ENCODE data around the gene GRIA1. TPM values are rescaled to one million over a fixed set of nuclear protein-coding genes. Genes with fewer than 3 reads are reported as not detected.

GRIA1 gene
- total and polyA plus RNA-seq, 2 donors (not counting 1 experiment from before 2014, with no cell fraction given) = not detected

DNA sequence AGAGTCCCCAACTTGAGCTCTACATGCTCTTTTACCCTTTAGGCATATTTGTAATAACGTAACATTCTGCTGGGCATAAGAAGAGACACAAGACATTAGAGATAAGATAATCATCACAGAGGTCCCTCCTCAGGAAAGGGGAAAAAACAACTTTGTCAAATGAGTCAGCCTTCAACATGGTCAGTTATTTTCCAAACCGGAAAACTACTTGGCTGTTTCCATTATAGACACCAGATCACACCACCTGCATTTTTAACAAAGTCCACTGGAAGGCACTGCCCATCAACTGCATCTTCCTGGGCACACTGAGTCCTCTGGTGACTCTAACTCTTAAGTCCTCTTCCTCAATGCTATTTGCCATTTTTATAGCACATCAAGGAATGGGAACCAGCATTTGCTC, 326.4 kb downstream of the GRIA1 start:
- H3K9ac ChIP-seq (ENCODE audit: low read length) = no peak overlapping the region
- no peak for DNase-seq
- no peaks in the 10 kb centered on the region for H3K36me3 ChIP-seq (replicated peaks in 1 of 2; ENCODE audit: control extremely low read depth in 1 of 2, control insufficient read depth in 1 of 2, extremely low read depth in 1 of 2, insufficient read depth in 2 of 2, low read length in 1 of 2)
- no peak overlapping the region for H3K4me2 ChIP-seq (replicated peaks; ENCODE audit: low read depth, low read length, poor library complexity, severe bottlenecking)
- H2AFZ ChIP-seq (ENCODE audit: insufficient read depth, low read depth, low read length, poor library complexity, severe bottlenecking) = no peak overlapping the region
- no peak overlapping the region for H3K4me3 ChIP-seq (ENCODE audit: control extremely low read depth in 1 of 5, extremely low read depth in 1 of 5, insufficient read depth in 1 of 5, low read depth in 2 of 5, low read length in 4 of 5)
- H3K27me3 ChIP-seq (replicated peaks in 1 of 4; ENCODE audit: control extremely low read depth in 1 of 4, control insufficient read depth in 3 of 4, insufficient read depth in 4 of 4, low read length in 3 of 4) = no peaks in the 10 kb centered on the region
- H3K4me1 Mint-ChIP-seq = no peaks in the 10 kb centered on the region
- H3K4me3 Mint-ChIP-seq = no peak overlapping the region
- TF ChIP-seq EZH2 (IDR thresholded peaks at IDR 0.05; ENCODE audit: borderline replicate concordance, insufficient read depth, low read depth, low read length, poor library complexity, severe bottlenecking) = no peak
- TF ChIP-seq, protein P1, sequence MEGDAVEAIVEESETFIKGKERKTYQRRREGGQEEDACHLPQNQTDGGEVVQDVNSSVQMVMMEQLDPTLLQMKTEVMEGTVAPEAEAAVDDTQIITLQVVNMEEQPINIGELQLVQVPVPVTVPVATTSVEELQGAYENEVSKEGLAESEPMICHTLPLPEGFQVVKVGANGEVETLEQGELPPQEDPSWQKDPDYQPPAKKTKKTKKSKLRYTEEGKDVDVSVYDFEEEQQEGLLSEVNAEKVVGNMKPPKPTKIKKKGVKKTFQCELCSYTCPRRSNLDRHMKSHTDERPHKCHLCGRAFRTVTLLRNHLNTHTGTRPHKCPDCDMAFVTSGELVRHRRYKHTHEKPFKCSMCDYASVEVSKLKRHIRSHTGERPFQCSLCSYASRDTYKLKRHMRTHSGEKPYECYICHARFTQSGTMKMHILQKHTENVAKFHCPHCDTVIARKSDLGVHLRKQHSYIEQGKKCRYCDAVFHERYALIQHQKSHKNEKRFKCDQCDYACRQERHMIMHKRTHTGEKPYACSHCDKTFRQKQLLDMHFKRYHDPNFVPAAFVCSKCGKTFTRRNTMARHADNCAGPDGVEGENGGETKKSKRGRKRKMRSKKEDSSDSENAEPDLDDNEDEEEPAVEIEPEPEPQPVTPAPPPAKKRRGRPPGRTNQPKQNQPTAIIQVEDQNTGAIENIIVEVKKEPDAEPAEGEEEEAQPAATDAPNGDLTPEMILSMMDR (IDR thresholded peaks at IDR 0.05) = no peak
- intact Hi-C loops (cut with micrococcal nuclease) = no loop called here
- ATAC-seq (ENCODE audit: low read depth) = no peak
- no peak overlapping the region for H3K27ac Mint-ChIP-seq
- H4K20me1 ChIP-seq (ENCODE audit: control insufficient read depth, insufficient read depth, low read length, poor library complexity, severe bottlenecking) = no peaks in the 10 kb centered on the region
- WGBS (ENCODE audit: insufficient coverage) = 83% methylated on average over 1 of the region's 2 CpGs
- POLR2A ChIA-PET = no interaction called here
- H3K9me3 Mint-ChIP-seq (ENCODE audit: insufficient read depth) = no peaks in the 10 kb centered on the region
- CTCF ChIA-PET = no interaction called here
- no peaks in the 10 kb centered on the region for H3K4me1 ChIP-seq (ENCODE audit: control insufficient read depth in 2 of 2, insufficient read depth in 2 of 2, low read length in 2 of 2)
- no peaks in the 10 kb centered on the region for H3K79me2 ChIP-seq (ENCODE audit: control insufficient read depth, insufficient read depth, low read length)
- H3K27me3 Mint-ChIP-seq = no peaks in the 10 kb centered on the region
- H3K27ac ChIP-seq (ENCODE audit: low read length in 2 of 2) = no peak overlapping the region
- H3K9me3 ChIP-seq (ENCODE audit: control extremely low read depth in 1 of 3, control insufficient read depth in 2 of 3, insufficient read depth in 1 of 3, low read length in 2 of 3) = peaks cover 0 to 2% (median 0%) of the 10 kb centered on the region in 3 donors

DNA sequence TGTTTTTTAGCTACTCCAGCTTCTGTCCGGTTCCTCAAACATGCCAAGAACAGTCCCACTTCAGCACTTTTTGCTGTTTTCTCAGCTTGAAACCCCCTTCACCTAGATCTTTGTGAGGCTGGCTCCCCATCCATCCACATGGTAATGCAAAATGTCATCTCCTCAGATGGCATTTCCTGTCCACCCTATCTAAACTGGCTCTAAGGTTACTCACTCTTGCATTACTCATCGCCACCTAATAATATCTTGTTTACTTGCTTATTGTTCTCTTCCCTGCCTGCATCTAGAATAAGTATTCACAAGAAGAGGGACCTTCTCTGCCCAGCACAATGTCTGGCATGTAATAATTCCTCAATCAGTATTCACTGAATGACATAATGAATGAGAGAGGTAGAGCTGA, 328.2 kb downstream of the GRIA1 start:
- Mint-ChIP-seq H3K4me3 (no peak overlapping the region), H3K27ac (no peak overlapping the region), H3K4me1 (no peaks in the 10 kb centered on the region), H3K27me3 (peaks cover 4% of the 10 kb centered on the region), H3K9me3 (ENCODE audit: insufficient read depth) (no peaks in the 10 kb centered on the region)
- H3K4me2 ChIP-seq (replicated peaks; ENCODE audit: low read depth, low read length, poor library complexity, severe bottlenecking) = no peak overlapping the region
- TF ChIP-seq, protein P1 (IDR thresholded peaks at IDR 0.05) = no peak
- TF ChIP-seq EZH2 (IDR thresholded peaks at IDR 0.05; ENCODE audit: borderline replicate concordance, insufficient read depth, low read depth, low read length, poor library complexity, severe bottlenecking) = no peak
- H4K20me1 ChIP-seq (ENCODE audit: control insufficient read depth, insufficient read depth, low read length, poor library complexity, severe bottlenecking) = no peaks in the 10 kb centered on the region
- H3K4me1 ChIP-seq (ENCODE audit: control insufficient read depth in 2 of 2, insufficient read depth in 2 of 2, low read length in 2 of 2) = no peaks in the 10 kb centered on the region
- POLR2A ChIA-PET = no interaction called here
- no peaks in the 10 kb centered on the region for H3K79me2 ChIP-seq (ENCODE audit: control insufficient read depth, insufficient read depth, low read length)
- no peaks in the 10 kb centered on the region for H3K9me3 ChIP-seq (ENCODE audit: control extremely low read depth in 1 of 3, control insufficient read depth in 2 of 3, insufficient read depth in 1 of 3, low read length in 2 of 3)
- no peaks in the 10 kb centered on the region for H3K27me3 ChIP-seq (replicated peaks in 1 of 4; ENCODE audit: control extremely low read depth in 1 of 4, control insufficient read depth in 3 of 4, insufficient read depth in 4 of 4, low read length in 3 of 4)
- DNase-seq = no peak
- H3K4me3 ChIP-seq (ENCODE audit: control extremely low read depth in 1 of 5, extremely low read depth in 1 of 5, insufficient read depth in 1 of 5, low read depth in 2 of 5, low read length in 4 of 5) = no peak overlapping the region
- H3K36me3 ChIP-seq (replicated peaks in 1 of 2; ENCODE audit: control extremely low read depth in 1 of 2, control insufficient read depth in 1 of 2, extremely low read depth in 1 of 2, insufficient read depth in 2 of 2, low read length in 1 of 2) = no peaks in the 10 kb centered on the region
- H3K9ac ChIP-seq (ENCODE audit: low read length) = no peak overlapping the region
- H2AFZ ChIP-seq (ENCODE audit: insufficient read depth, low read depth, low read length, poor library complexity, severe bottlenecking) = no peak overlapping the region
- WGBS (ENCODE audit: insufficient coverage) = 94% methylated on average over 2 of the region's 2 CpGs
- no peak for ATAC-seq (ENCODE audit: low read depth)
- intact Hi-C loops (cut with micrococcal nuclease) = no loop called here
- CTCF ChIA-PET = no interaction called here
- no peak overlapping the region for H3K27ac ChIP-seq (ENCODE audit: low read length in 2 of 2)

Measured in B cell (primary cell).